ENCODE data around the gene PPM1M.
A peak's percentile ranks its signal among the peaks of the same experiment; 100 is the strongest.
"Not testable (repeated sequence)": the region's sequence is repeated elsewhere in the genome, so short reads cannot be mapped to it uniquely, and the experiment has no call there.

The PPM1M gene

GRCh38 chr3:52283306-52283705 lies 37.7 kb downstream of the PPM1M start:
- Histone ChIP-seq H3K27ac (no peak overlapping the region), H3K27me3 (no peaks in the 10 kb centered on the region), H3K9me3 (no peaks in the 10 kb centered on the region), H3K36me3 (no peaks in the 10 kb centered on the region), H3K4me3 (ENCODE audit: low read depth in 1 of 2, low read length in 1 of 2) (no peak overlapping the region), H3K4me1 (ENCODE audit: control insufficient read depth in 1 of 2, insufficient read depth in 1 of 2, low read depth in 1 of 2, low read length in 1 of 2) (peaks cover 27 to 30% of the 10 kb centered on the region in 2 experiments)
- TF ChIP-seq, protein P1, sequence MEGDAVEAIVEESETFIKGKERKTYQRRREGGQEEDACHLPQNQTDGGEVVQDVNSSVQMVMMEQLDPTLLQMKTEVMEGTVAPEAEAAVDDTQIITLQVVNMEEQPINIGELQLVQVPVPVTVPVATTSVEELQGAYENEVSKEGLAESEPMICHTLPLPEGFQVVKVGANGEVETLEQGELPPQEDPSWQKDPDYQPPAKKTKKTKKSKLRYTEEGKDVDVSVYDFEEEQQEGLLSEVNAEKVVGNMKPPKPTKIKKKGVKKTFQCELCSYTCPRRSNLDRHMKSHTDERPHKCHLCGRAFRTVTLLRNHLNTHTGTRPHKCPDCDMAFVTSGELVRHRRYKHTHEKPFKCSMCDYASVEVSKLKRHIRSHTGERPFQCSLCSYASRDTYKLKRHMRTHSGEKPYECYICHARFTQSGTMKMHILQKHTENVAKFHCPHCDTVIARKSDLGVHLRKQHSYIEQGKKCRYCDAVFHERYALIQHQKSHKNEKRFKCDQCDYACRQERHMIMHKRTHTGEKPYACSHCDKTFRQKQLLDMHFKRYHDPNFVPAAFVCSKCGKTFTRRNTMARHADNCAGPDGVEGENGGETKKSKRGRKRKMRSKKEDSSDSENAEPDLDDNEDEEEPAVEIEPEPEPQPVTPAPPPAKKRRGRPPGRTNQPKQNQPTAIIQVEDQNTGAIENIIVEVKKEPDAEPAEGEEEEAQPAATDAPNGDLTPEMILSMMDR (IDR thresholded peaks at IDR 0.05): no peak

GRCh38 chr3:52284051-52284450 lies 38.5 kb downstream of the PPM1M start:
- not testable (repeated sequence) for H3K36me3 ChIP-seq; H3K27me3 ChIP-seq; H3K27ac ChIP-seq; H3K4me3 ChIP-seq (ENCODE audit: low read depth in 1 of 2, low read length in 1 of 2); H3K9me3 ChIP-seq
- peaks cover 30 to 32% of the 10 kb centered on the region in 2 experiments for H3K4me1 ChIP-seq (ENCODE audit: control insufficient read depth in 1 of 2, insufficient read depth in 1 of 2, low read depth in 1 of 2, low read length in 1 of 2)

DNA sequence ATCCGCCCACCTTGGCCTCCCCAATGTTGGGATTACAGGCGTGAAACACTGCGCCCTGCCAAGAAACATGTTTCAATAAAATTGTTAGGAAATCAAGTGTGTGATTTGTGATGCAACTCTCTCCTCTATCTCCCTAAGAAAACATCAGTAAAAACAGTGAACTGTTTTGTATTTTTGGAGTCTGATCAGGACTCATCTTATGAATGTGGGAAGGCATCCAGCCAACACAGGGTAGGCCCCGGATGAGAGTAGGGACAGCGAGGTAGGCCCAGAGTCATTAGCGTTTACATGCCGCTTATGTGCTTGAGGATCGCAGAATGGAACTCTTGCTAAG lies 41.2 kb downstream of the PPM1M start:
- Histone ChIP-seq H3K4me3 (ENCODE audit: low read depth in 1 of 2, low read length in 1 of 2) (peak overlapping the region; percentile 93 to 98), H3K4me1 (ENCODE audit: control insufficient read depth in 1 of 2, insufficient read depth in 1 of 2, low read depth in 1 of 2, low read length in 1 of 2) (peaks cover 23 to 27% of the 10 kb centered on the region in 2 experiments), H3K27me3 (no peaks in the 10 kb centered on the region), H3K36me3 (peaks cover 18% of the 10 kb centered on the region), H3K27ac (peak overlapping the region; percentile 99), H3K9me3 (no peaks in the 10 kb centered on the region)
- TF ChIP-seq, protein P1 (IDR thresholded peaks at IDR 0.05): no peak

DNA sequence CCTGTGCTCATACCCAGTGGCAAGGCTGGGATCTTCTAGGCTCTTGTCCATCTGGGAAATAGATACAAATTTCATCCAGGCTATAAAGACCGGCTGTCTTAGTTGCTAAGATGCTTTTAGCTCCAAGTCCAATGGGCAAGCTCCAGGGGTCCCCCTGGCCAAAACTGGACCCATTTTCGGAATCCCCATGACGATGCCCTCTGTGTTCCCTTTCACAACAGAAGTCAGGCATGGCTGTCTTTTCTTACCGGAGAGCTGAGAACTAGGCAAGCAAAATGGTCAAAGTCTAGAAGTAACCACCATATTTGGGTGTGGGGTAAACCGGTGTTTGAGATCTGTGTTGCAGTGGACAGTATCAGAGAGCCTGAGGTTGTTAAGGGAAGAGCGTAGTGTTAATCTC lies 43.1 kb downstream of the PPM1M start:
- H3K4me1 ChIP-seq (ENCODE audit: control insufficient read depth in 1 of 2, insufficient read depth in 1 of 2, low read depth in 1 of 2, low read length in 1 of 2): peaks cover 15 to 19% of the 10 kb centered on the region in 2 experiments
- TF ChIP-seq, protein P1 (IDR thresholded peaks at IDR 0.05): no peak
- no peaks in the 10 kb centered on the region for H3K27me3 ChIP-seq
- peak overlapping the region; percentile 99 for H3K27ac ChIP-seq
- peak overlapping the region; percentile 93 to 98 for H3K4me3 ChIP-seq (ENCODE audit: low read depth in 1 of 2, low read length in 1 of 2)
- no peaks in the 10 kb centered on the region for H3K9me3 ChIP-seq
- peaks cover 37% of the 10 kb centered on the region for H3K36me3 ChIP-seq

DNA sequence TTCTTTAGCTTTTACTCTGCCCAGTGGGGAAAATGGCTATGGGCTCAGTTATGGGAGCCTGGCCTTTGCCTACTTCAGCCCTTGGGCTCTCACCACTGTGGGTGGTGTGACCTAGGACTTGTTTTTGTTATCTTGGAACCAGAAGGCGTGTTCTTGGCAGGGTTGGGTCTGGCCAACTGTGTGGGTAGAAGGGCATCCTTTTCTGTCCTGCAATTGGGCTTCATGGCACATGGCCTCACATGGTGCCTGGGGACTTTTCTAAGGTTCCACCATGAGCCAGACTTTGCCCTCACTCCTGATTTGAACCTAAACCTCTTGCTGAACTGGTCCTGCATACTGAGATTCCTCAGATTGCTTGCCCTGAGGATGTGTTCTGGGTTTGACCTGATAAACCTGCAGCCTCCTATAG lies 43.8 kb downstream of the PPM1M start:
- Histone ChIP-seq H3K4me3 (ENCODE audit: low read depth in 1 of 2, low read length in 1 of 2) (no peak overlapping the region), H3K27ac (peak overlapping the region; percentile 99), H3K36me3 (peaks cover 44% of the 10 kb centered on the region), H3K9me3 (no peaks in the 10 kb centered on the region), H3K4me1 (ENCODE audit: control insufficient read depth in 1 of 2, insufficient read depth in 1 of 2, low read depth in 1 of 2, low read length in 1 of 2) (peaks cover 15 to 19% of the 10 kb centered on the region in 2 experiments), H3K27me3 (no peaks in the 10 kb centered on the region)
- TF ChIP-seq, protein P1 (IDR thresholded peaks at IDR 0.05): no peak

DNA sequence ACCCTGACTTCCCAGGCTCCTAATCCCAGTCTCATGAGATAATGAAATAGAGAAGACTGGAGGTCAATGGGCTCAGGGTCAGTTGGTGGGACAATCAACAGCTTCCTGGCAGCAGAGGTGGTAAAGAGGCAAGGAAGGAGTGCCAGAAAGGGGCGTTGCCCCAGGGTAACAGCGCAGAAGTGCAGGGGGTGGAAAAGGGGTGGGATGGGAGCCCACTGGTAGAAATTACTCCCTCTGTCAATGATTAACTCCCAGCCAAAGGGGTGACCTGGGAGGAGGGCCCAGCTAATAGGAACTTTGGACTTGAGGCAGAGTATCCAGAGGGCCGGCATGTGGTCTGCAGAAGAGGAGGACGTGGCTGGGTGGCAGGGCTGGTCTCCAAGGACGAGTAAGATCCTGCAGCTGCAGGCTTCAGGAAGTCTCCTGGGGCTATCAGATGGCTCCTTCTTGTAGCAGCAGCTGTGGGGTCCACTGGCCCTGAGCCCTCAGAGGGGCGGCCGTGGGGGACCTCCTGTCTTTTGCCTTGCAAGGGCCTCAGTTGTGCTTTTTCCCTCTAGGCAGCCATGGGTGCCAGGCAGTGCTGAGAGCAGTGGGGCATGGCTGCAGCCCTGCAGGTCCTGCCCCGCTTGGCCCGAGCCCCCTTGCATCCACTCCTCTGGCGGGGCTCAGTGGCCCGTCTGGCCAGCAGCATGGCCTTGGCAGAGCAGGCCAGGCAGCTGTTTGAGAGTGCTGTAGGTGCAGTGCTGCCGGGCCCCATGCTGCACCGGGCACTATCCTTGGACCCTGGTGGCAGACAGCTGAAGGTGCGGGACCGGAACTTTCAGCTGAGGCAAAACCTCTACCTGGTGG lies 44.4 kb downstream of the PPM1M start:
- Histone ChIP-seq H3K36me3 (peaks cover 49% of the 10 kb centered on the region), H3K9me3 (no peaks in the 10 kb centered on the region), H3K4me1 (ENCODE audit: control insufficient read depth in 1 of 2, insufficient read depth in 1 of 2, low read depth in 1 of 2, low read length in 1 of 2) (peaks cover 15 to 19% of the 10 kb centered on the region in 2 experiments), H3K27me3 (no peaks in the 10 kb centered on the region), H3K27ac (no peak overlapping the region), H3K4me3 (ENCODE audit: low read depth in 1 of 2, low read length in 1 of 2) (no peak overlapping the region)
- TF ChIP-seq, protein P1 (IDR thresholded peaks at IDR 0.05): no peak

Data from neutrophil (primary cell).